Spinal cord (tissue), 10 donors: ENCODE results near the gene NLGN3. TPM values are rescaled to one million over a fixed set of nuclear protein-coding genes. Genes with fewer than 3 reads are reported as not detected.
A peak's percentile ranks its signal among the peaks of the same experiment; 100 is the strongest.

Experiments
- DNase-seq, 6 donors: peaks; one replicate each; pipeline versions ENCODE4 v3.0.0 to v3.0.0-alpha.2; 2013 to 2015; ENCODE audit warnings: low spot score in 6 of 6, low read depth in 4 of 6
- H3K27ac ChIP-seq: one replicate; pipeline ENCODE4 v1.5.1; 2013; ENCODE audit warnings: low read depth, low read length, control low read depth
- H3K27me3 ChIP-seq: one replicate; pipeline ENCODE4 v1.6.1; 2013; ENCODE audit warnings: low read length; ENCODE audit not compliant: control insufficient read depth, insufficient read depth
- H3K36me3 ChIP-seq: one replicate; pipeline ENCODE4 v1.6.1; 2013; ENCODE audit warnings: low read length; ENCODE audit not compliant: control insufficient read depth, insufficient read depth
- H3K4me1 ChIP-seq: one replicate; pipeline ENCODE4 v1.6.1; 2013; ENCODE audit warnings: low read length; ENCODE audit not compliant: control insufficient read depth, insufficient read depth
- H3K4me3 ChIP-seq: one replicate; pipeline ENCODE4 v1.5.1; 2013; ENCODE audit warnings: low read depth, low read length, control low read depth
- H3K9me3 ChIP-seq: one replicate; pipeline ENCODE4 v1.6.1; 2013; ENCODE audit warnings: low read length; ENCODE audit not compliant: control insufficient read depth, insufficient read depth
- WGBS: methylation state at CpG from one replicate; pipeline ENCODE4 v1.1.5; 2013; ENCODE audit warnings: missing lambda C conversion rate; ENCODE audit not compliant: insufficient coverage; 5-methylcytosine and 5-hydroxymethylcytosine counted together
- long read RNA-seq, 4 donors: transcript quantifications; one replicate each; lab custom pipeline, GENCODE V29; 2026
- polyA plus RNA-seq, 2 donors: library from polyadenylated mRNA; unstranded; fragments of 120-200 nt; gene quantifications; one replicate each; pipeline ENCODE4 v1.2.1, GENCODE V29; 2013; ENCODE audit not compliant: insufficient read length in 2 of 2
- total RNA-seq, 2 donors: library from RNA; depleted of rRNA in 1 of 2; stranded (reverse); fragments of 120-200 nt in 1 of 2; fragments of >200 nt in 1 of 2; gene quantifications; one replicate each; pipeline versions ENCODE4 v1.2.3 to v1.2.4, GENCODE V29; 2013 to 2014
- donor health status: healthy.

Gene NLGN3
- total RNA-seq (10 to 100 TPM; 31.2 to 34.4 TPM), polyA plus RNA-seq (100 to 1,000 TPM; 127 to 148 TPM)
- long read RNA-seq, donor 1, transcript NLGN3-202 (7 exons, 3,913 nt): major isoform, 10 of 140 reads
- long read RNA-seq, donor 1, transcript NLGN3-205 (6 exons, 3,863 nt): major isoform, 10 of 140 reads
- long read RNA-seq, donor 1, partial matches to known transcripts: 117 of 140 reads
- long read RNA-seq, donor 1, other reads (novel, unspliced or antisense): 0 of 140 reads
- long read RNA-seq, donor 2, transcript NLGN3-203 (5 exons, 1,862 nt): major isoform, 9 of 65 reads
- long read RNA-seq, donor 2, partial matches to known transcripts: 50 of 65 reads
- long read RNA-seq, donor 2, other reads (novel, unspliced or antisense): 0 of 65 reads
- long read RNA-seq, donor 3, transcript NLGN3-203 (5 exons, 1,862 nt): major isoform, 5 of 48 reads
- long read RNA-seq, donor 3, partial matches to known transcripts: 37 of 48 reads
- long read RNA-seq, donor 3, other reads (novel, unspliced or antisense): 0 of 48 reads
- long read RNA-seq, donor 4, partial matches to known transcripts: 0 of 1 reads
- long read RNA-seq, donor 4, other reads (novel, unspliced or antisense): 0 of 1 reads

DNA sequence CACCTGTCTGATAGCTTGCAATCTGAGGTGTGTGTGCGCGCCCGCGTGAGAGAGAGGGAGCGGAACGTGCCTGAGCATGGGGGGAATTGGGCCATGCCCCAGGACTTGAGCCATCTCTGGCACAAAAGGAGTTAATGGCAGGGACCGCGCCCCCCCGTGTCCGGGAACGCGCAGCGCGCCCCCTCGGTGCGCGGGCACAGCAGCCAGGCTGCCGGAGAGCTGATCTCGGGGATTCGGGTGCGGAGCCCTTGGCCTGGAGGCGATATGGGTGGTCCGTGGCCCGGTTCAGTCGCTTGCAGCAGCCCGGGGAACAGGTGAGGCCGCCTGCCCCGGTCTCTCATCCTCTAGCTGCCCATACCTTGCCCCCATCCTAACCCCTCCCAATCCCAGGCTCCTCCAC, at the start of gene NLGN3:
Gene NLGN3, plus strand, starts transcription at position 191 of the 400 bp plus-strand sequence. CDS start 2,909 bp downstream, outside the sequence.
- no peaks in the 10 kb centered on the region for H3K9me3 ChIP-seq
- peak in 4 of 6 donors; percentile 35 to 82 (median 68) for DNase-seq
- 24% methylated on average over 28 of the region's 28 CpGs for WGBS
- H3K4me1 ChIP-seq: peaks cover 37% of the 10 kb centered on the region
- H3K36me3 ChIP-seq: peaks cover 42% of the 10 kb centered on the region
- peak within 1 kb of the TSS; percentile 71 for H3K4me3 ChIP-seq
- H3K27me3 ChIP-seq: no peaks in the 10 kb centered on the region
- peak within 1 kb of the TSS; percentile 79 for H3K27ac ChIP-seq

DNA sequence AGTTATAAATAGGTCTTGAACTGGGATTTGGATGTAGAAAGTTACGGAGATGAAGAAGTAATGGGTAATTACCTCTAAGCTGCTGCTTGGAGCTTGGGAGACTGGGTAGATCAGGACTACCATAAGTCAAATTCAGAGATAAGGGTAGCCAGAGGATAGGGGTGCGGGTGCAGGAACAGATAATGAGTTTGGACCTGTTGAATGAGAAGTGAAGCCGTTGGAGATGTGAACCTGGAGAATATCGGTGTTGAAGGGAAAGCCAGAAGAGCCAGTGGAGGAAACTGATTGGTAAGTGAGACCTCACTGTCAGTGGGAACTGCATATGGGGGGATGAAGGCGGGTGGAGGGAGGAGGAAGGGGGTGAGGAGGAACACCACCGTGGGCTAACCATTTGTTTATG, 49.6 kb upstream of the NLGN3 start:
- H3K27ac ChIP-seq: no peak overlapping the region

DNA sequence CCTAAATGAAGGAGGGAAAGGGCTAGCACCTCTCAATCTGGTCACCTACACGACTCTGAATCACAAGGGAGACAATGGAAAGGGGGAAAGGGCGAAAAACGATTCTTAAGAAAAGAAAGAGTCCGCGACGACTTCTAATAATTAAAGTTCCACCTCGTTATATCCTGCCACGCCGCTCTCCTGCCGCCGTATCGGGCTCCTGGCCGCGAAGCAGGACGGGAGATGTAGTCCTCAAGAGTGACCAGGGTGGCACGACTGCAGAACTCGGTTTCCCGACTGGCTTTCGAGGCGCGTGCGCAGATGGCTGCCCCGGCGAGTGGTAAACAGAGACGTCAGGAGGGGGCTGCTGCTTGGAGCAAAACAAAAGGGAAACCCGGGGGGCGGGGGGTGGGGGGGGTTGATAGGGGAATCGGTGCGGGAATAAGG, 49.1 kb upstream of the NLGN3 start, which contains the start of gene FOXO4:
Gene FOXO4, plus strand, starts transcription at position 297 of the 426 bp plus-strand sequence. CDS start 678 bp downstream, outside the sequence.
- H3K27me3 ChIP-seq: no peaks in the 10 kb centered on the region

More for the DNA sequence above, 49.6 kb upstream of the NLGN3 start:
- no peak for DNase-seq
- WGBS: 45% methylated on average over 4 of the region's 6 CpGs
- H3K4me1 ChIP-seq: peaks cover 11% of the 10 kb centered on the region
- H3K27me3 ChIP-seq: no peaks in the 10 kb centered on the region
- H3K4me3 ChIP-seq: peak overlapping the region; percentile 62
- no peaks in the 10 kb centered on the region for H3K9me3 ChIP-seq
- no peaks in the 10 kb centered on the region for H3K36me3 ChIP-seq

DNA sequence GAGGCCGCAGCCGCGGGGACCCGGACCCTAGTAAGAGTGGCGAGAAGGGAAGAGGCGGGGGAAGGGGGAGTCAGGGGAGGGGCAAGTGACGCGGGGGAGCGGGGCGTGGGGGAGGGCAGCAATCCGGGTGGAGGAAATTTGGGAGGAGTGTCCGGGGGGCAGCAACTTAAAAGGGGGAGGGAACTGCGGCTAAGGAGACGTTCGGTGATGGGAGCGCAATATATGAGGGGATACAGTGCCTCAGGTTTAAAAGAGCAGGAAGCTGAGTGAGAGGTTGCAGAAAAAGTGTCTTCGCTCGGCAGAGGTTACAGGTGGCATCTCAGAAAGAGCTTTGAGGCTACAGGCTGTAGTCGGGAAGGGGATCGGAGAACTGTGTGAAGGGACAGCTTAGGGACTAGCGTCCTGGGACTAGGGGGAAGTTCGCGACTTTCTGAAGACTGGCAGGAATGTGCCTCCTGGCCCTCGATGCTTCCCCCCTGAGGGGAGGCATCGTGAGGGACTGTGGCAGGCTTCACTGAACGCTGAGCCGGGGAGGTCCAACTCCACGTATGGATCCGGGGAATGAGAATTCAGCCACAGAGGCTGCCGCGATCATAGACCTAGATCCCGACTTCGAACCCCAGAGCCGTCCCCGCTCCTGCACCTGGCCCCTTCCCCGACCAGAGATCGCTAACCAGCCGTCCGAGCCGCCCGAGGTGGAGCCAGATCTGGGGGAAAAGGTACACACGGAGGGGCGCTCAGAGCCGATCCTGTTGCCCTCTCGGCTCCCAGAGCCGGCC, 48.5 kb upstream of the NLGN3 start:
- H3K36me3 ChIP-seq: peaks cover 5% of the 10 kb centered on the region
- no peaks in the 10 kb centered on the region for H3K27me3 ChIP-seq
- peaks cover 11% of the 10 kb centered on the region for H3K4me1 ChIP-seq
- H3K4me3 ChIP-seq: peak overlapping the region; percentile 62
- no peaks in the 10 kb centered on the region for H3K9me3 ChIP-seq
- peak overlapping the region; percentile 53 for H3K27ac ChIP-seq
- WGBS: 14% methylated on average over 46 of the region's 46 CpGs
- DNase-seq: no peak

More for the DNA sequence above, 49.1 kb upstream of the NLGN3 start, which contains the start of gene FOXO4:
- peak within 1 kb of the TSS; percentile 53 for H3K27ac ChIP-seq
- peak; percentile 58 to 96 (median 78) for DNase-seq
- 3% methylated on average over 25 of the region's 29 CpGs for WGBS
- H3K36me3 ChIP-seq: peaks cover under 1% of the 10 kb centered on the region
- H3K4me1 ChIP-seq: peaks cover 11% of the 10 kb centered on the region
- H3K9me3 ChIP-seq: no peaks in the 10 kb centered on the region
- H3K4me3 ChIP-seq: peak within 1 kb of the TSS; percentile 62

DNA sequence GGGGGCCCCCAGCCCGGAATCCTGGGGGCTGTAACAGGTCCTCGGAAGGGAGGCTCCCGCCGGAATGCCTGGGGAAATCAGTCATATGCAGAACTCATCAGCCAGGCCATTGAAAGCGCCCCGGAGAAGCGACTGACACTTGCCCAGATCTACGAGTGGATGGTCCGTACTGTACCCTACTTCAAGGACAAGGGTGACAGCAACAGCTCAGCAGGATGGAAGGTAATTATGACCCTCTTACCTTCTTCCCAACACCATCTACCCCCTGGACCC, 47.9 kb upstream of the NLGN3 start:
- no peaks in the 10 kb centered on the region for H3K27me3 ChIP-seq
- no peak overlapping the region for H3K27ac ChIP-seq
- peaks cover 11% of the 10 kb centered on the region for H3K4me1 ChIP-seq
- peaks cover 9% of the 10 kb centered on the region for H3K36me3 ChIP-seq
- WGBS: 34% methylated on average over 8 of the region's 9 CpGs
- H3K4me3 ChIP-seq: peak overlapping the region; percentile 62
- no peak for DNase-seq
- H3K9me3 ChIP-seq: no peaks in the 10 kb centered on the region

DNA sequence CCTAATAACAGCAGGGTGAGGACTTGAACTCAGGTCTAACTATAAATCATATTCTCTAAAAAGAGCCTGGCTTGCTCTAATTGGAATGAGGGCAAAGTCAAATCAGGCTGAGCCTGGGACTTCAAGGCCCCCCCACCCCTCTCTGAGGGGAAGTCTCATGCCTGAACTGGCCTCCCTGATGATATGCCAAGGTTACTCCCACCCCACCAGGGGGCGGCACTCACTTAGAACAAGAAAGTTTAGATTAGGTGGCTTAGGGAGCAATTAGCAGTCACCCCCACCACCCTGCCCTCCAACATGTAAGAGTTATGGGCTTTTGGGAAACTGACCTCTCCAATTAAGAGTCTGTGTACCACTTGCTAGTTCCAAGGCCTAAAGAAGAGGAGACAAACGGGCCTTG, 46.3 kb upstream of the NLGN3 start:
- H3K27ac ChIP-seq: no peak overlapping the region
- H3K27me3 ChIP-seq: no peaks in the 10 kb centered on the region
- DNase-seq: peak in 2 of 6 donors; percentile 8 to 38
- peaks cover 17% of the 10 kb centered on the region for H3K4me1 ChIP-seq
- WGBS: no CpG with 5 or more reads among the region's 2 CpGs
- no peak overlapping the region for H3K4me3 ChIP-seq
- H3K9me3 ChIP-seq: no peaks in the 10 kb centered on the region
- H3K36me3 ChIP-seq: peaks cover 9% of the 10 kb centered on the region

DNA sequence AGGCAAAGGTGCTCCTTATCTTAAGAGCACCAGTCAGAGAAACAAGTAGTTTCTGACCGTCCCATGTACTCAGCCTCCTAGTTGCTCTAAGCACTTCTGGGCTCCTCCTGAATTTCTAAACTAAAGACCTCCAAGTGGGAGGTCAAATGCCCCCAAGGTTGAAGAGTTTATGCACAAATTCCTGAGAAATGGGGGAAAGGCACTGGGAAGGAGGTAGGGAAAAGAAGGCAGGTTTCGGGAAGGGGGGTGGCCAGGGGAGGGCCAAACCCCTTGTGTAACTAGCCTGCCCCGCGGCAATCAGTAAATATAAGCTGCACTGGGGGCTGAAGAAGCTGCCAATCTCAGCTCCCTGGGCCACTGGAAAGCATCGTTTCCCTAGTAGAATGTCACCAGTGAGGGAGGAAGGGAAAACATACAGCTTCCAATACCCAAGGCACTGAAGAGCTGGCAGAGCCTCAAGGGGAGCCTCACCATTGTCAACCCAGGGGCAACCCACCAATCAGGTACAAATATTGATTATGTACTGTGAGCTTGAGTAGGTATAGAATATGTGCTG, 45.6 kb upstream of the NLGN3 start:
- no peak overlapping the region for H3K4me3 ChIP-seq
- no peak for DNase-seq
- H3K9me3 ChIP-seq: no peaks in the 10 kb centered on the region
- no peak overlapping the region for H3K27ac ChIP-seq
- peaks cover 9% of the 10 kb centered on the region for H3K36me3 ChIP-seq
- H3K27me3 ChIP-seq: no peaks in the 10 kb centered on the region
- 38% methylated on average over 5 of the region's 5 CpGs for WGBS
- peaks cover 22% of the 10 kb centered on the region for H3K4me1 ChIP-seq

DNA sequence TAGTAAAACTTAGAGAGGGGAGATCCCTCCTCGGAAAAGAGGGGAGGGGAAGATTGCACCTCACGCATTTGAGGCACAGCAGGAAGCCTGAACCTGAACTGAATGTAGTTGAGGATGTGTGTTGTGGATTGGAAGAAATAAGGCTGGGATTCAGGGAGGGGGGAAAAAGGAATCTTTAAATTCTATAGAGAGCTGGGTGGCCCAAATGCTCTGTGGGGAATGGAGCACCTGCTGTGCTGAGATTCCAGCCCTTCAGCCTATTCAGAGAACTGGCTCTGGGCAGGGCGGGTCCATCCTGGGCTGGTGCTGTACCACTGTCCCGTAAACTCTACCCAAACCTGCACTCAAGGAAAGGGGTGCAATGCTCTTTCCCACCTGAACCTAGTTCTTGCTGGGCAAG, 44.9 kb upstream of the NLGN3 start:
- no peak overlapping the region for H3K4me3 ChIP-seq
- WGBS: 42% methylated on average over 4 of the region's 4 CpGs
- no peaks in the 10 kb centered on the region for H3K9me3 ChIP-seq
- peaks cover 9% of the 10 kb centered on the region for H3K36me3 ChIP-seq
- H3K27ac ChIP-seq: no peak overlapping the region
- peaks cover 22% of the 10 kb centered on the region for H3K4me1 ChIP-seq
- H3K27me3 ChIP-seq: no peaks in the 10 kb centered on the region
- no peak for DNase-seq
